GM12873 (cell line): Measurements from ENCODE around the gene SYTL5.

ENCODE experiments used
- CTCF ChIP-seq: IDR thresholded peaks from 2 replicates; pipeline ENCODE4 v1.5.1; 2012; ENCODE audit warnings: low read depth, mild to moderate bottlenecking, moderate library complexity, low read length, control low read depth; ENCODE audit not compliant: insufficient read depth; ENCODE audit errors: missing control alignments

Gene SYTL5

GRCh38 chrX:37998586-37999262 is 7.6 kb upstream of the SYTL5 start:
- TF ChIP-seq CTCF, result no peak

DNA sequence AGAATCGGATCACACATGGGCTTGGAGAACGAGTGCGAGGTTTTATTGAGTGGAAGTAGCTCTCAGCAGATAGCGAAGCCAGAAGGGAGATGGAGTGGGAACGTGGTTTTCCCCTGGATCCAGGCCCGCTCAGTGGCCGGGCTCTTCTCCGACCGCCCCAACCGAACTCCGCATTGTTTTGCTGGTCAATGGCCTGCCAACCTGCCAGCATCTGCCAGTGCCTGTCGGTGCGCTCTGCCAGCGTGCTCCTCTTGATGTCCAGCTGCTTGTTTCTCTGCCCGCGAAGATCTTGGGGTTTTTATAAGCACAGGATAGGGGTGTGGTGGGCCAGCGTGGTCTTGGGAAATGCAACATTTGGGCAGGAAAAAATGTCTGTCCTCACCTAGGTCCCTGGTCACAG is 5.6 kb upstream of the SYTL5 start:
- TF ChIP-seq CTCF, result no peak

- no peak for TF ChIP-seq CTCF
Measured at GRCh38 chrX:38004046-38004445, 2.3 kb upstream of the SYTL5 start.

DNA sequence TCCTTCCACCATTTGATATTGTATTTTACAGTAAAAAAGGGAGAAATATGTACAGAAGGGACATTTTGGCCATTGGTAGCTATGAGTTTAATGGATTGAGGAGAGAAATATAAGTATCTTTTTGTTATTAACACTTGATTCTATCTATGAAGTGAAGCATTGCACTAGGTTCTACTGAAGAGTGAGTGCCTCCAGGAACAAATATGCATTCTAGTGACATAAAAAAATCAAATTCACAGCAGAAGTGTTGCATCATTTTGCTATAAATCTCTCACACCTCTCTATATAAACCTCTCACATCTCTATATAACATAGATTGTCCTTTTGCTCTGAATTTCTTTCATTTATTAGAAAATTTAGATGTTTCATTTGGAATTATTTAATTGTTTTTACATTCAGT is 425 bp downstream of the SYTL5 start:
- no peak for TF ChIP-seq CTCF

GRCh38 chrX:38008658-38009057 is 2.3 kb downstream of the SYTL5 start:
- no peak for TF ChIP-seq CTCF

- TF ChIP-seq CTCF, result no peak
Measured at GRCh38 chrX:38009641-38010040, 3.3 kb downstream of the SYTL5 start.

GRCh38 chrX:38018766-38019425 is 12.5 kb downstream of the SYTL5 start:
- no peak for TF ChIP-seq CTCF
